T-helper 2 cell (primary cell): ENCODE measurements around the gene RALGAPA2.
"Not testable (repeated sequence)": the region's sequence is repeated elsewhere in the genome, so short reads cannot be mapped to it uniquely, and the experiment has no call there.

Source experiments
- DNase-seq, 5 experiments: peaks; one replicate each; pipeline versions ENCODE4 v3.0.0 to v3.0.0-alpha.2; 2012 to 2022

RALGAPA2 gene

DNA sequence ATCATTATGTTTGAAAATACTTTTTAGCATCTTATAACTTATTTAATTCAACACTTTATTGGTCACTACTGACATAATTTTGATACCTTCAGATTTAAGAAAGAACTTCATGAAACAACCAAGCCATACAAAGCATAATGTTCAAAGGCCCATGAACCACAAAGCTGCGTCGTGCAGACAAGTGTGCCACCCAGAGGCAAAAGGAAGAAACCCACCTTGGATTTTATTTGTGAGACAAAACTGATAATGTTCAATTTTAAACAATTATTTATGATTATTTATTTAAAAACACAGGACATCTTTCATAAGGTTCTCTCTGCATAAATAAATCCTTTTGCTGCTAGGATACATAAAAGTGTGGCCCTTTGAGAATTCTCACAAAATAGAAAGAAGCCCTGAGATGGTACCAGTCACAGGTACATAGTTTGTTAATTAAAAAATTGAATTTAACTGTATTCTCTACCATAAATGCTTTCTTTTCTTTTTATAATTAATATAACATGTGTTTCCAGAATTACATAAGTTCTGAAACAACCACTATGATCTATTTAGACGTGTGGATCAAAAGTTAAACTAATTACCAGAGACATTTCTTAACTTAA, 143.7 kb downstream of the RALGAPA2 start:
- DNase-seq = peak in 1 of 5 experiments; percentile 47

DNA sequence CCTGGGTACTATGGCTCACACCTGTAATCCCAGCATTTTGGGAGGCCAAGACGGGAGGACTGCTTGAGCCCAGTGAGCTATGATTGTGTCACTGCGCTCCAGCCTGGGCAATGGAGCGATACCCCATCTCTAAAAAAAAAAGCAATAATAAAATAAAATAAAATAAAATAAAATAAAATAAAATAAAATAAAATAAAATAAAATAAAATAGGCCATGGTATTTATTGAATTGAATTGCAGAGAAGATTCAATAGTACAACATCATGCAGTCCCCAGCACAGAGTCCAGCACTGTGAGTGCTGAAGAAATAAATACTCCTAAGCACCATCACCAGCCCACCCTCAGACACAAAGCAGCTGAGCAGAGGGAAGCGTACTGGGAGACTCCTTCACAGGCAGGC, 144.7 kb downstream of the RALGAPA2 start:
- no peak for DNase-seq

DNA sequence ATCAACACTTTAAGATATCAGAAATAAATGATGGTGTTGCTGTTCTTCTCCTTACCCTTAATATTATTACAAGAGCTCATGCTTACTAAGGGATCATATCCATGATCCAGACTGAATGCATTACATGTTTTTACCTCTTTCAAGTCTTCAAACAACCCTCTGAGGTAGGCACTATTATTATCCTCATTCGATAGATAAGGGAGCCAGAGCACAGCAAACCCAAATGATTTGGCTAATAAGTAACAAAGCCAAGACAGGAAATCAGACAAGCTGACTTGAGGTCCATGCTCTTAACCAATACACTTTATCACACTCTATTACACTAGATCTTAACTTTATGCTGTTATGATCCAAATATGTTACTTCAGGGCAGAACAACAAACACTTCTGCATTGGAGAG, 145.9 kb downstream of the RALGAPA2 start:
- no peak for DNase-seq

DNA sequence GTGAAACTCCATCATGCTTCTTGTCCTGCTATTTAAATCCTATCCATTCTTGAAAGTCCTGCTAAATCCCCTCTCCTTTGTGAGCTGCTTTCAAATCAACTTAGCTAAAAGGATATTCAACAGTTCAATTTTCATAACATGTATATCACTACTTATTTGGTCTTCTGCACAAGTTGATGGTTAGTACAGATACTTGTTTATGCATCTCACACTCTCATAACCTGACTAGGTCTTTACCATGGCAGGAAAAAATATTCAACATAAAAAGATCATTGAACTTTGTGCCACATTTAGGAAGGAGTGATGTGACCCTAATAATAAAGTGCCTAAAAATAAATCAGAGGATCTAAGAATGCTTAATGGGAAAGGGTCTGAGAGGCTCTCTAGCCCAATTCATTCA, 148.2 kb downstream of the RALGAPA2 start:
- no peak for DNase-seq

- DNase-seq = no peak
Observed at GRCh38 chr20:20562507-20562906, 149.9 kb downstream of the RALGAPA2 start.

DNA sequence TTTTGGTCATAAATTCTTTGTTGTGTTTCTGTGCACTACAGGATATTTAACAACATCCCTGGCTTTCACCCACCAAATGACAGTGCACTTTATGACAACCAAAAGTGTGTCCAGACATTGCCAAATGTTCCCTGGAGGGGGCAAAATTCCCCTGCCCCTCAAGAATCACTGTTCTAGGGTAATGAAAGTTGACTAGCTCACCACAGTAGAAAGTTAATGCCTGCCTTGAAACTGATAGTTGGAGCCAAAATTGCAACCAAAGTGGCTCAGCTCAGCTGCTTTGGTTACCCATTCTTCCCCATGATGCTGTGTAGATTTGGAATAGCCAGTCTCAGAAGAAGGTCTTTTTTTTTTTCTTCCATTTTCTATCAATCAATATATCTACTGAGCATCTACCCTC, 150.6 kb downstream of the RALGAPA2 start:
- DNase-seq = no peak

DNA sequence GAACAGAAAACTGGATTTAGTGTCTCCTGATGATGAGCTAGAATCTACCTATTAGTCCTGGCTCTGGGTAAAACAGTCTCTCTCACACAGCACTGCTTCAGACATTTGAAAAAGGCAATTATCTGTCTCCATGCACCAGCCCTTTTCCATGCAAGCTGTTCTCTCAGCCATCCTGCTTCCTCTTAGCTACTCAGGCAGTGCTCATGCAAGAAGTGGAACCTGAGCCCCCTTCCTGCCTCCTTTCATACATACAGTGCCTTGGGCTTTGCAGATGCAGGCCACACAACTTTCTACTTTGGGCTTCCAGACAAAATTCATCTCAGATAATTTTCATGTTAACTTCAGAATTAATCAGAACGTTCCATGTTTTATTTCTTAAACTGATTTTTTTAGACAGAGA, 151.3 kb downstream of the RALGAPA2 start:
- DNase-seq = no peak

- no peak for DNase-seq
Observed at GRCh38 chr20:20557406-20557805, 155.0 kb downstream of the RALGAPA2 start.

GRCh38 chr20:20555838-20556237, 156.6 kb downstream of the RALGAPA2 start:
- no peak for DNase-seq

GRCh38 chr20:20554951-20555350, 157.5 kb downstream of the RALGAPA2 start:
- no peak for DNase-seq

DNA sequence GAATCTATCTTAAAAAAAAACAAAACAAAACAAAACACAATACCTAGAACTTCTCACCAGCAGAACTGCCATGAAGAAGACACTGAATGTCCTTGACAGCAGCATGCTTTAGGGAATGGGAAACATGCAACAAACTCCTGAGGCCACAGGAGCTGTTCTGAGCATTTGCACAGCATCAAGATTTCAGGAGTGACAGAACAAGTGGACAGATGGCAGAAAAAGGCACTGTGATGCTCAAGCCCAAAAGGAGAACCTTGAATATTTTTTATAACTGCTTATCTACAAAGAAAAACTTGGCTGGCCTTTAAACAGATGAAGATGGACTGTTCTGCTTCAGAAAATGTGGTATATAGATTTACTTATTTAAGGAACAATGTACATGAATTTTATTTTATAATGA, 158.9 kb downstream of the RALGAPA2 start:
- no peak for DNase-seq

DNA sequence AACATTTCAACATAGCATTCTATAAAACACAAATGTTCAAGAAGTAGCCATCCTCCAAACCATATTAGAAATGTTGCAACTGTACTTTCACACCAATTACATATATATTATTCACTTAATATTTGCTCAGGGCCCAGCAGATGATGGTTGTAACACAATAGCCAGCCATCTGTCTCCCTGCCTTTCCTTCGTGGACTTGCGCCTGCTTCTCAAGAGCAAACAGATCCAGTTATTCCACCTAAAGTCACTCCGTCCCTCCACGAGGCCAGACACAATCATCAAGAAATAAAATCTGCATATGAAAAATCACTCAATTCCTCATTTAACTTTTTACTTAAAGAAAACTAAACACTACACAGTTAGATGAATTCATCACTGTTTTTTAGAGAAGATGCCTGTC, 160.4 kb downstream of the RALGAPA2 start:
- DNase-seq = no peak

GRCh38 chr20:20551409-20551808, 161.0 kb downstream of the RALGAPA2 start:
- DNase-seq = peak in 1 of 5 experiments; percentile 43

- no peak for DNase-seq
Observed at GRCh38 chr20:20549704-20550103, 162.7 kb downstream of the RALGAPA2 start.

DNA sequence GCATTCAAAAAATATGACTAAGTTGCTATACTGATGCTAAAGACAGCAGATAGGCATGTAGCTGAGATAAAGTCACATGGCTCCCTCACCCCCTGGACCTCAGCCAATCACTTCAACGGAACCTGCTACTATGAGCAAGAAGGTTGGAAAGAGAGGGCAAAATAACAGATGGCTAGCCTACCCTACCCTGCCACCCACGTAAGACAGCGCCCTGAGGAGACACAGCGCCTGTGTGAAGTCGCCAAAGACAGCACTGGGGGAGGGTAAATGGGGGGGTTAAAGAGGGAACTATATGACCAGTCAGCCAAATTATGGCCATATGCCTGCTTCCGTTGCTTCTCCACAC, 163.2 kb downstream of the RALGAPA2 start:
- no peak for DNase-seq

DNA sequence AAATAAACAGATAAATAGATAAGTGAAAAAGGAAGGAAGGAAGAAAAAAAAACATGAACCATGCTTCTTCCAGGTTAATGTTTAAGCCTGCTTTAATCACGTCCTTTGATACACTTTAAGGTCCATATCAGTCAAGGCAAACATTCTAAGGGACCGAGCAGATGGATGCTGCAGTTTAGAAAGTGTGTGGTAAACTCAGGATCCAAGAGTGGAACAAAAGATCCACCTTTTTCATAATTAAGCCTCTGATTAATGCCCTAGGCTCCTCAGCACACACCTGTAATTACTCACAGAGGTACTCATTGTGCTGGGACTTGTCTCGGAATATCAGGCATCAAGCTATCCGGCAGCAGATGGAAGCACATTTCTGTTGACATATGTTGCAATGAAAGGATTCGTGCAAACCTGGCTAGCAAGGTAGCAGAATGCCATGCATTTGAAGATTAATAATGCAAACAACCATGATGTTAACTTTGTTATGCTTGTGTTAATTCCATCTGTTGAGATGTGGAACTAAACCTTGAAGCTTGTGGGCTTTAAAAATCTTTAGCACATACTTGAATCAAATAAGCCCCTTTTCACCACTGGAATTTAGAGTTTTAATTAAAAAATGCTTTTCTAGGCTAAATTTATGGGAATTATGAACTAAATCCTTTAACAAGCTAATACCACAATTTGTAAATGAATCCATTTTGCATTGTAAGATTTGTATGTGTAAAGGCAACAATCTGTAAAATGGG, 163.7 kb downstream of the RALGAPA2 start:
- DNase-seq = no peak

GRCh38 chr20:20547876-20548266, 164.6 kb downstream of the RALGAPA2 start:
- no peak for DNase-seq

- peak in 1 of 5 experiments; percentile 81 for DNase-seq
Observed at GRCh38 chr20:20547221-20547875, 165.1 kb downstream of the RALGAPA2 start.

DNA sequence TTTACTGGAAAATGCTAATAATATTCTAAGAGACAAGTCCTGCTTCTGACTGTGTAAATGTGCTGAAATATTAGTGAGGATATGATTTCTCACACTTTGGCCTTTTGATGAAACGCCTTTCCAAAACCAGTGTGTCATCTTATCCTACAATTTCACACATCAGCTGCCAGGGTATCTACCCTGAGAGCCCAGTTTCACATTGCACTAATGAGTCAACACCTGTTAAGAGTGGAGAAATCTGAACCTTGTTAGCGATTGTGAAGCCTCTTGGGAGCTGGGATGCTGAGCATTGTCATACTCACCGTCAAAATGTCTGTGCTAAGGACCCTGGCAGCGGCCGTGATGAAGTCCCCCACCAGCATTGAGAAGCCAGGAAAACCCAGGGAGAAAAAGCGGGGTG, 166.0 kb downstream of the RALGAPA2 start:
- no peak for DNase-seq

DNA sequence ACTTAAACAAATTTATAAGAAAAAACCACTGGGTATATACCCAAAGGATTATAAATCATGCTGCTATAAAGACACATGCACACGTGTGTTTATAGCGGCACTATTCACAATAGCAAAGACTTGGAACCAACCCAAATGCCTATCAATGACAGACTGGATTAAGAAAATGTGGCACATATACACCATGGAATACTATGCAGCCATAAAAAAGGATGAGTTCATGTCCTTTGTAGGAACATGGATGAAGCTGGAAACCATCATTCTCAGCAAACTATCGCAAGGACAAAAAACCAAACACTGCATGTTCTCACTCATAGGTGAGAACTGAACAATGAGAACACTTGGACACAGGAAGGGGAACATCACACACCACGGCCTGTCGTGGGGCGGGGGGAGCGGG, 169.1 kb downstream of the RALGAPA2 start:
- not testable (repeated sequence) for DNase-seq

GRCh38 chr20:20536240-20536933, 176.1 kb downstream of the RALGAPA2 start:
- no peak for DNase-seq

DNA sequence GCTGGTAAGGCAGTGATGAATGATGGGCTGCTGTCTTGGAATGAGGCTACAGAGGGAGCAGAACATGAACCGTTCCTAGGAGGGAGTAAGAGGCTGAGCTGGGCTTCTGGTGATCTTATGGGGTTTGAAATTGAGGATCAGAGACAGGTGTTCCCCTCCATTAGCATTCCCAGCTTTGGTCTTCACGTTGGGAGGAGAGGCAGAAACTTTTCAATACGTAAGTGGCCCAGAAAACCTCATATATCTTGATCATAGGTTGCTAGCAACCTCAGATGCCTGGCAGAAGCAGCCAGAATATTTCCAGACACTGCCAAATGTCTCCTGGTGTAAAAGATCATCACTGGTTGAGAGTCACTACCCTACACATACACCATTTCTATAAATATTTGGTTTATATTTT, 177.4 kb downstream of the RALGAPA2 start:
- no peak for DNase-seq

DNA sequence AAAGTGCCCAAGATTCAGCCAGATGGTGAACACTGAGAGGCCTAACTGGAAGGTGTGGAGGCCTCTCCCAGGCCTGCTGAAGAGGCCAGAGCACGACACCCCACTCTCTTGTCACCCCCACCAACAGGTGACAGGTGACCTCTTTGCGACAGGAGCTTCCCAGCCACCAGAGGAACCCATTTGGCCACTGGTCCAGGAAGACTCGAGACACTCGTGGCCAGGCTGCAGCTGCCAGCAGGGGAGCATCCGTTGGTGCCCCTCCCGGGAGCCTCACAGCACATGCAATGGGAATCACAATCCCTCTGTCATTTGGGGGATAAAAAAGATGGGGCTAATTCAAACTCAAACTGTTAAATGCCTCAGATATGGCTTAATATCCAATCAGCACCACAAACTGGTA, 181.2 kb downstream of the RALGAPA2 start:
- DNase-seq = no peak
